GM18499 (cell line): ENCODE data around the gene SHANK3.

Experiments
- ATAC-seq: cut with Tn5 transposase; IDR thresholded peaks from one replicate; pipeline ENCODE4 v1.9.1; 2021; ENCODE audit warnings: moderate number of reproducible peaks; ENCODE audit not compliant: insufficient read depth, unreplicated experiment

Gene SHANK3

DNA sequence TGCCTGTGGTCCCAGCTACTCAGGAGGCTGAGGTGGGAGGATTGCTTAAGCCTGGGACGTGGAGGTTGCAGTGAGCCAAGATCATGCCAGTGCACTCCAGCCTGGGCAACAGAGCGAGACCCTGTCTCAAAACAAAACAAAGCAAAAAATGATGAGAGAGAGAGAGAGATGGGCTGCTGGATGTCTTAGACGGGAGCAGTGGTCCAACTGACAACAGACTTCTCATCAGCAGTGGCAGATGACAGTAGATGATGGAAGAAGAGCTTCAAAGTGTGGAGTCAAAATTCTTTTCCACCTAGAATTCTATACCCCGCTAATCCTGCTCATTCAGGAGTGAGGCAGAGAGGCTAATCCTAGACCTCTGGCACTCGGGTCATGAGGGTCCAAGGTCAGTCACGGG, 36.4 kb downstream of the SHANK3 start:
- no peak for ATAC-seq

DNA sequence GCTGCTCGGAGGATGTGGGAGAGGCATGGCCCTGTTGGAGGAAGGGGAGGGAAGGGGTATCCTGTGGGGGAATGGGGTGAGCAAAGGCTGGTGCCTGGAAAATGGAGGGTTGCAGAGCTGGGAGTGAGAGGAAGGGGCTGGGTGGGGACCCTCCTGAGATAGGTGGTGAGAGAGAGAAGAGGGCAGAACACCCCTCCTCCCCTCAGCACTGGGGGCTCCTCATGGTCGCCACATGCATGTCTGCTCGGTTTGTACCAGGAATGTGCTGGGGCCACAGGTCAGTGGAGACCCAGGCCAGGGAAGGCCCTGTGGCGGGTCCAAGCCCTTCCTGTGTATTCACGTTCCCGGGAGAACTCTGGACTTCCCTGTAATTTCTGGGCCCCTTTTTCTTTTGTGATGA, 37.6 kb downstream of the SHANK3 start:
- no peak for ATAC-seq

DNA sequence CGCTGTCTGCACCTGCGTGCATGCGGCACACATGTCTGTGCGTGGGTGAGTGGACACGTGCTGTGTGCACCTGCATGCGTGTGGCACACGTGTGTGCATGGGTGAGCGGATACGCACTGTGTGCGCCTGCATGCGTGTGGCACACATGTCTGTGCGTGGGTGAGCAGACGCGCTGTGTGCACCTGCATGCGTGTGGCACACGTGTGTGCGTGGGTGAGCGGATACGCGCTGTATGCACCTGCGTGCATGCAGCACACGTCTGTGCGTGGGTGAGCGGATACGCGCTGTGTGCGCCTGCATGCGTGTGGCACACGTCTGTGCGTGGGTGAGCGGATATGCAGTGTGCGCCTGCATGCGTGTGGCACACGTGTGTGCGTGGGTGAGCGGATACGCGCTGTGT, 38.3 kb downstream of the SHANK3 start:
- ATAC-seq, result no peak

DNA sequence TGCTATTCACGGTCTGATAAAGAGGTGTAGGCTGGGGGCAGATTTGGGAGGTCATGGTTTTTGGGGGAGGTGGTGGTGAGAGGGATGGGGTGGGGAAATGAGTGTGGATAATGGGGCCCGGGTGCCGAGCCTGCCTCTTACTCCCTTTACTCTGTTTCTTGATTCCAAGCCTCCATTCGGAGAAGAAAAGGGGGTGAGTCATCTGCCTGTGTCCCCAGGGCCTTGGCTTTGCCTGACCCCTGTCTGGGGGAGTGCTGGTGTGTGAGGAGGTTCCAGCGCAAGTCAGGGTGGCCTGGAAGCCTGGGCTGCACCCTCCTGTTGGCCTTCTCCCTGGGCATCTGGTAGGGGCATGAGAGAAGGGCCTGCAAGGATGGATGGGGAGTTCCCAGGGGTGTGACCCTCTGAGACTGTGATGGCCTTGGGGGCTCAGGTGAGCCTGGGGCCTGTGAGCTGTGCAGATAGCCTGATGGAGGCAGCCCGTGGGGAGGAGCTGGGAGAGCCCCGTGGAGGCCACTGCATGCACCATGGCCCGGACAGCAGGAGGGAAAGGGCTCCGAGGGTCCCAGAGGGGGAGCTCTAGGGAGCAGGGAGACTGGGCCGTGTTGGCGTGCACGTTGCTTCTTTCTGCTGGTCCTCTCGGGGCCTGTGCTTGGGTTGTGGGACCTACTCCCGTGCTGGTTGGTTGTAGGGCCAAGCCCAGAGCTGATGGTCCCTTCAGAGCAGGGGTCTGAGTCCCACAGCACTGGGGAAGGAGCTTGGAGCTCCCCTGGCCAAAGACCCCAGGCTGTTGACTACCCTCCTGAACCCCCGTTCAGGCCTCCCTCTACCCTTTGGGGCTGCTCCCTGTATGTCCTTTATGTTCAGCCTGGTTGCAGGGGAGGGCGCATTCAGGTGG, 39.1 kb downstream of the SHANK3 start:
- ATAC-seq, result no peak

DNA sequence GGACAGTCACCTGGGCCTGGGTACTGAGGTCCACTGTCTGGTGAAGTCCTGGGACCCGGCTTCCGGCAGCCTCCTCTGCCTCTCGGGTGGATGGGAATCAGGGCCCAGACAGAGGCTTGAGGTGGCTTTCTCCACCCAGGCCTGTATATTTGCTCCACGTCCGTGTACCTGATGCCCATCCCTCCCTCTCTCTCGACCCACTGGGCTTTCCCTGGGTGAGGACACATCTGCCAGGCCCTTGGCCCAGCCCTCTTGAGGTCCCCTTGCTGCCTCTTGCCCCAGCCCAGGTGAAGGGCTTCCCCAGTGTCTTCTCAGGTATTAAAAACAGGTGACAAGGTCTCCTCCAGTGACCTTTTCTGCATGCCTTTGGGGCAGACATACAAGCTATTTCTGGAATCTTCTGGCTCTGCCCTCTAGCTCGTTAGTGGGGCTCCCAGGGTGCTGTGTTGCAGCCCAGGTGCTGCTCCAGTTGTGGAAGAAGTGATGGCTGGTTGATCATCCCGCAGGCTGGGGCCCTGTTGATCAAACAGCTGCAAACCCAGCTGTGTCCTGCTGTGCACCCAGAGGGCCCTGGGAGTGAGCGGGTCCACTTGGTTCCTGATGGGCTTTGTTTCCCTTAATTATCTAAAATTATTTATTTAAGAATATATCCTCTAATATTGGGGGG, 39.9 kb downstream of the SHANK3 start:
- no peak for ATAC-seq

DNA sequence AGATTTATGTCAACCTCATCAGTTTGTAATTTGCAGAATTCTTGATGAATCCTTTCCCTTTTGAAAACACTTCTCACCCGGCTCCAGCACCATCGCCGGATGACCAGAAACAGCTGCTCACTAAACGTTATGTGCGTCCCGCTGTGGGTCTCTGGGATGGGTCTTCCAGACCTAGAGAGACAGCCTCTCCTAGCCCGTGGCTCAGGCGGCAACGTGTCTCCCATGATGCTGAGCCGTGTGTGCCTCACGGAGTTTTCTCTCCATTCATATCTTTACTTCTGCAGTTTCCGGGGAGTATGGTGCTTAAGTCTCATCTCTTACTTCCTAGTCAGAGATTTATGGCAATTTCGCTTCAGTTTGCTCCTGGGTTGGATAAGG, 40.4 kb downstream of the SHANK3 start:
- no peak for ATAC-seq

DNA sequence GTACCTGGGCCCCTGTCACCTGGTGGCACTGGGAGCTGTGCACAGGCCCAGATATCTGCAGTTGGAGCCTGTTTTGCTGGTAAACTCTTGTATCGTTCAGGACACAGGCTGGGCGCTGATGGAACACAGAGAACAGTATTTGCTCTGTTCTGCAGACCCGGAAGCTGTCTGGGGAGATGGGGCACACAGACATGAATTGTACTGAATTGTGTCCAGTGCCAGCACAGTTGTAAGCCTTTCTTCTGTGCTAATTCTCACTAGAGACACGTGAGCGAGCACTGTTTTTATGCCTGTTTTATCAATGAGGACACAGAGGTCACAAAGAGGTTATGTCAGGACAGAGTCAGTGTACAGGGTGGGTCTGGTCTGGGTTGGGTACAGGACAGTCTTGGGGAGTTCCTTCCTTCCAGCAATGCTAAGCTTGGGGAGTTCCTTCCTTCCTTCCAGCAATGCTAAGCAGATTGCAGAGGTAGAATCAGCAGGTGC, 41.0 kb downstream of the SHANK3 start:
- ATAC-seq, result no peak

DNA sequence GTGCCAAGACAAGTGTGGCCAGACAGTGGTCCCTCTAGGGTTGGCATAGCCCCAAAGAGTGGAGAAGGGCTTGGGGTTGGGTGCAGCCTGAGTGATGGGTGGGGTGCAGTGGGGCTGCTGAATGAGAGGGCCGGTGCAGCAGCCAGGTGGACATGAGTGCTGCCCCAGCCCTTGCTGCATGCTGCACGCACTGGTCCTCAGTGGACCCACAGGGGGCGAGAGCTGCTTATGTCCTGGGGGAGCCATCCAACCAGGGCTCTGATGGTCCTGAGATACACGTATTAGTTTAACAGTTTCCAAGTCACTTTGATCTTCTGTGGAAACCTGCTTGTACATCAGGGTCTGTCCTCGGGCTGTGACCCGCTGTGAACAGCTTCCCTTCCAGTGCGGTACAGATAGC, 41.5 kb downstream of the SHANK3 start:
- no peak for ATAC-seq

DNA sequence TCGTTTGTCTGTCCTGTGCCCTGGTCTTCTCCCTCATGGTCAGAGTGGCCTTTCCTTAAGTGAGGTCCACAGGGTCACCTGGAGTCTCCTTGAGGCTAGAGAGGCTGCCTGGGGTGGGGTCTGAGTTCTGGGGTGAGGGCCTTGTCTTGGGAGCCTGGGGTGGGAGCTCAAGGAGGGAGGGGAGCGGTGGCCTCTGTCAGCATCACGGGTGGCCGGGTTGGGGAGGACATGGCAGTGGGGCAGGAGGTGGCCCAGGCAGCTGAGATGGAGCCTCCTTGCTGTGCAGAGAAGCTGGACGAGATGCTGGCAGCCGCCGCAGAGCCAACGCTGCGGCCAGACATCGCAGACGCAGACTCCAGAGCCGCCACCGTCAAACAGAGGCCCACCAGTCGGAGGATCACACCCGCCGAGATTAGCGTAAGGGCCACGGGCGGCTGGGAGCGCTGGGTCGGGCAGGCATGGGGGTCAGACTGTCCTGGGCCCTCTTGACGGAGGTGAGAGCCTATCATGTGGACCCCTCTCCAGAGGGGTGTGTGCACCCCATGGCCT, 42.1 kb downstream of the SHANK3 start:
- no peak for ATAC-seq

DNA sequence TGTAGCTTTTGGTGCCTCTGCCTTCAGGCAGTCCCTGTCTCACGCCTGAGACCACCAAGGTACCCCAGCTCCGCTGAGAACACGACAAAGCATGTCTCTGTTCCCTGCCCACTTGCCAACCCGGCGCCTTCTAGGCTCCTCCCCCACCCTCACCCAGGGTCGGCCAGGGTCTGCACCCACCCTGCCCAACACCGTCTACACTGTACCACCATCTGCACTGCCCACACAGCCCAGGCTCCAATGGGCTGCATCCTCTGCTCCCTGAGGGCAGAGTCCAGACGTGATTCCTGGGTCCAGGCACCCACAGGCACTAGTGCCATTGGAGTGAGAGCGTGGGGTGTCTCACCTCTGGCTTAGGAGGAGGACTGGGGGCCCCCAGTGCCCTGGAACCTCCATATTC, 42.6 kb downstream of the SHANK3 start:
- no peak for ATAC-seq

DNA sequence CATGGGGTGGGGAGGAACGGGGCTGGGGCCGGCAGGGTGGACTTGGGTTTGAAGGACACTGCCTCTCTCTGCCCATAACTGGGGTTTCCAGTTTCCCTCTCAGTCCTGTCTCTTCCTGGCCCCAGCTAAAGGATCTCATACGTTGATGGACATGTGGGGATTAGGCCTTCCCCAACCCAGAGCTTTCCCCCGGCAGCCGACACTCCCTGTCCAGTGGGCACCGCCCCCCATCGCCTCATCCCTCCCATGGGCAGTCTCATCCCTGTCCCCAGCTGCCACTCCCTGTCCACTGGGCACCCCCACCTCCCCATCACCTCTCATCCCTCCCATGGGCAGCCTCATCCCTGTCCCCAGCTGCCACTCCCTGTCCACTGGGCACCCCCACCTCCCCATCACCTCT, 43.2 kb downstream of the SHANK3 start:
- ATAC-seq, result no peak

DNA sequence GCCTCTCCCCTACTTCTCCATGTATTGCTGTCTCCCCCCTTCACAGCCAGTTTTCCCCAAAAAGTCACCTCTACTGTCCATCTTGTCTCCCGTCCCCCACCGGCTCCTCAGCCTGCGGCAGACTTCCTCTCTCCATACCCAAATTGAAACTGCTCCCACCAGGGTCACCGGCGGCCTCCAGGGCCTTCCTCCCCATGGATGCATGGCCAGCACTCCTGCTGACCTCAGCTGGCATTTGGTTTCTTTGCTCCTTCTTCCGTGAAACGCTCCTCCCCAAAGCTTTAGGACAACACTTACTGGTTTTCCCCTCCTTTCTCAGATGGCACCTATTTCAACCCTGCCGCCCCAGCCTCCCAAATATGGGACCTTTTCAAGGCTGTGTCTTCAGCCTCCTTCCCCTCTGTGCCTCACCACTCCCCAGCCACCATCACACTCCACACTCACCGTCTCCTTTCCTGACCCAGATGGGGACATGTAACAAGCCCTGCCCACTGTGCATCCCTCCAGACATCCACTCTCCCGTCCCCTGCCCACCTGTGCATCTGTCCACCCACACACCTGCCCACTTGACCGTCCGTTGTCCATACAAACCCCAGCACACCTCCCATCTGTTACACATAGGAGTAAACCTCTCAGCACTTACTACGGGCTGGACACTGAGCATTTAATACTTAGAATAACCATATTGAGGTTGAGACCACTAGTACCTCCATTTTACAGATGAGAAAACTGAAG, 43.8 kb downstream of the SHANK3 start:
- ATAC-seq, result no peak

DNA sequence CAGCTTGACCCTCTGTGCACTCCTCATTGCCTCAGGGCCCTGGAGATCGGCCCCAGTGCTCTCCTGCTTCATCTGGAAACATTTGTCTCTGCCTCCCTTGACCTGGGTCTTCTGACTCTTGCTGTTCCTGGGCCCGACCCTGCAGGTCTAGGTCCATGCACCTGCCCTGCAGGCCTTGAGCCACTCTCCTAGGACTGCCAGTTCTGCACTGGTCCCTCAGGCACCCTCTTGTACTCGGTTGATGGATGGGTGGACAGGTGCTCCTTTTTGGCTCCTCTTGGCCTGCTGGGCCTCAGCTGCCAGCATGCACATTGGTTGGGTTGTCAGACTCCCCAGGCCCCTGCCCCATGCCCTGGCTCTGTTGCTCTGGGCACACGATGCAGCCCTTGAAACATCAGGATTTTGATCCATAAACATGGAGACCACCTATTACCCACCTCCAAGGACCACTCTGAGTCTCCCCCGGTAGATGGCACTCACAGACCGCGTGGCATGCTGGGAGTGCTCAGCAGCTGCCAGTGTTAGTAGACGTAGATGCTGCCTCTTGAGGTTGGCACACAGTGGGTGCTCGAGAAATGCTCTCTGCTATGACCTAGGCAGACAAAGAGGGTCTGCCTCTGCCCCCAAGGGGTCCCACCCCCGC, 45.2 kb downstream of the SHANK3 start:
- no peak for ATAC-seq

DNA sequence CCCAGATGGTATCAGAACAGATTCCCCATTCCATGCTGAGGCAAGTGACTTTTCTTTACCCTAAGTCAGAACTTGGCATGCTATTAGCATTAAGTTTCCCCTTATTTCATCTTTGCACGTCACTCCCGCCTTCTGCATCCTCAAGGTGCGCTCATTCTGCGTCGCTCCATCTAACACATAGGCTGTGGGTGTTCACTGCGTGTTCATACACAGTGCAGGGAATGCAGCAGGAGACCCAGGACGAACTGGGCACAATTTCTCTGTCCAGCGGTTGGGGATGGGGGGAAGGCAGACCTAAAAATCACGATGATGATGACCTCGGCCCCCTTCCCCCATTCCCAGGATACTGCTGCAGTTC, 45.7 kb downstream of the SHANK3 start:
- no peak for ATAC-seq

DNA sequence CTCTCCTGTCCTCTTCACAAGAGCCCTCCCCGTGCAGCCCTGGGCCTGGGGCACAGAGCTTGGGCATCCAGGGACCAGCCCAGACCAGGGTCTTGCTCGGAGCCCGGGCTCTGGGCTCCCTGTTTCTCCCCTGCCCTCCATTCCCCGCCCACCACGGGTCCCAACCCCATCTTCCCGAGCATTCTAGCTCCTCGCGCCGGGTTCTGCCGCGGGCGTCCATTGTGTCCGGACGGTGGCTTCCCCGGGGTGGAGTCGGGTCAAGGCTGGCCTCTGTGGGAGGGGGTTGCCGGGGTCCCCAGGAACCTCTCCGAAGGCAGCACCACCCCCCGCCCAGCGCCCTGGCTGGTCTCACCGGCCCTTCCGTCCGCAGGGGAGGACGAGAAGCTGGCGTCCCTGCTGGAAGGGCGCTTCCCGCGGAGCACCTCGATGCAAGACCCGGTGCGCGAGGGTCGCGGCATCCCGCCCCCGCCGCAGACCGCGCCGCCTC, 47.2 kb downstream of the SHANK3 start:
- ATAC-seq, result no peak

DNA sequence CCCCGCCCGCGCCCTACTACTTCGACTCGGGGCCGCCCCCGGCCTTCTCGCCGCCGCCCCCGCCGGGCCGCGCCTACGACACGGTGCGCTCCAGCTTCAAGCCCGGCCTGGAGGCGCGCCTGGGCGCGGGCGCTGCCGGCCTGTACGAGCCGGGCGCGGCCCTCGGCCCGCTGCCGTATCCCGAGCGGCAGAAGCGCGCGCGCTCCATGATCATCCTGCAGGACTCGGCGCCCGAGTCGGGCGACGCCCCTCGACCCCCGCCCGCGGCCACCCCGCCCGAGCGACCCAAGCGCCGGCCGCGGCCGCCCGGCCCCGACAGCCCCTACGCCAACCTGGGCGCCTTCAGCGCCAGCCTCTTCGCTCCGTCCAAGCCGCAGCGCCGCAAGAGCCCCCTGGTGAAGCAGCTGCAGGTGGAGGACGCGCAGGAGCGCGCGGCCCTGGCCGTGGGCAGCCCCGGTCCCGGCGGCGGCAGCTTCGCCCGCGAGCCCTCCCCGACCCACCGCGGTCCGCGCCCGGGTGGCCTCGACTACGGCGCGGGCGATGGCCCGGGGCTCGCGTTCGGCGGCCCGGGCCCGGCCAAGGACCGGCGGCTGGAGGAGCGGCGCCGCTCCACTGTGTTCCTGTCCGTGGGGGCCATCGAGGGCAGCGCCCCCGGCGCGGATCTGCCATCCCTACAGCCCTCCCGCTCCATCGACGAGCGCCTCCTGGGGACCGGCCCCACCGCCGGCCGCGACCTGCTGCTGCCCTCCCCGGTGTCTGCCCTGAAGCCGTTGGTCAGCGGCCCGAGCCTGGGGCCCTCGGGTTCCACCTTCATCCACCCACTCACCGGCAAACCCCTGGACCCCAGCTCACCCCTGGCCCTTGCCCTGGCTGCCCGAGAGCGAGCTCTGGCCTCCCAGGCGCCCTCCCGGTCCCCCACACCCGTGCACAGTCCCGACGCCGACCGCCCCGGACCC, 48.0 kb downstream of the SHANK3 start:
- no peak for ATAC-seq

DNA sequence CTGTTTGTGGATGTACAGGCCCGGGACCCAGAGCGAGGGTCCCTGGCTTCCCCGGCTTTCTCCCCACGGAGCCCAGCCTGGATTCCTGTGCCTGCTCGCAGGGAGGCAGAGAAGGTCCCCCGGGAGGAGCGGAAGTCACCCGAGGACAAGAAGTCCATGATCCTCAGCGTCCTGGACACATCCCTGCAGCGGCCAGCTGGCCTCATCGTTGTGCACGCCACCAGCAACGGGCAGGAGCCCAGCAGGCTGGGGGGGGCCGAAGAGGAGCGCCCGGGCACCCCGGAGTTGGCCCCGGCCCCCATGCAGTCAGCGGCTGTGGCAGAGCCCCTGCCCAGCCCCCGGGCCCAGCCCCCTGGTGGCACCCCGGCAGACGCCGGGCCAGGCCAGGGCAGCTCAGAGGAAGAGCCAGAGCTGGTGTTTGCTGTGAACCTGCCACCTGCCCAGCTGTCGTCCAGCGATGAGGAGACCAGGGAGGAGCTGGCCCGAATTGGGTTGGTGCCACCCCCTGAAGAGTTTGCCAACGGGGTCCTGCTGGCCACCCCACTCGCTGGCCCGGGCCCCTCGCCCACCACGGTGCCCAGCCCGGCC, 48.7 kb downstream of the SHANK3 start:
- ATAC-seq, result no peak

DNA sequence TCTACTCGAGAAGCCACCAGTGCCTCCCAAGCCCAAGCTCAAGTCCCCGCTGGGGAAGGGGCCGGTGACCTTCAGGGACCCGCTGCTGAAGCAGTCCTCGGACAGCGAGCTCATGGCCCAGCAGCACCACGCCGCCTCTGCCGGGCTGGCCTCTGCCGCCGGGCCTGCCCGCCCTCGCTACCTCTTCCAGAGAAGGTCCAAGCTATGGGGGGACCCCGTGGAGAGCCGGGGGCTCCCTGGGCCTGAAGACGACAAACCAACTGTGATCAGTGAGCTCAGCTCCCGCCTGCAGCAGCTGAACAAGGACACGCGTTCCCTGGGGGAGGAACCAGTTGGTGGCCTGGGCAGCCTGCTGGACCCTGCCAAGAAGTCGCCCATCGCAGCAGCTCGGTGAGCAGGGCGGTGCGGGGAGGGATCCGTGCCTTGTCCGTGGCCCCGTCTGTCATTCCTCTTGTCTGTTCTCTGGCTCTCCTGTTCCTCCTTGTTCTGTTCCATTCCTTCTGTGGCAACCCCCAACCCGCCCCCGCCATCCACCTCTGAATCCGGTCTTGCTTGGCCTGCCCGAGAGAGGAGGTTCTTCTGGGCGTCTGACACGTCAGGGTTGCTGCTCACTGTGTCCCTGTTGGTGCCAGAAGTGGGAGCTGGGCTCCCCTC, 49.6 kb downstream of the SHANK3 start:
- ATAC-seq, result no peak
